Globus pallidus (tissue), 1 donor: ENCODE results near the gene FST.

Source experiments
- DNase-seq: peaks from one replicate; pipeline ENCODE4 v3.0.0-alpha.2; 2015; ENCODE audit warnings: low spot score

FST gene

GRCh38 chr5:53480416-53481158 lies at the start of gene FST:
Gene FST (plus strand): TSS chr5:53480629. CDS start chr5:53480792, 163 bp downstream.
- DNase-seq: no peak

DNA sequence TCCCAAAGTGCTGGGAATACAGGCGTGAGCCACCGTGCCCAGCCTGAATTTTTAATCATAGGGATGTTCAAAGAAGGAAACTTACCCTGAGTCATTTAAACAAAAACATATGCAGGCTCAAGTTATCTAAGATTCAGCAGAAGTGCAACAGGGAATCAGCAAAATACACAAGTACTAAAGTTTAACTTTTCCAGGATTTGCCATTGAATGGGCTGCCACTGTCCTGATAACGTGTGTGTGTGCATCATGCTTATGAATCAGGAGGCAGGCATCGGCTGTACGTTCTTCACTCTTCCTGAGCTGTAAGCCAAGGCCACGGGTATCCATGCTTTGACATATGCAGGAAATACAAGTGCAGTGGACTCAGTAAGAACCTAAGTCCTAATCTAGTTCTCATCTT lies 48.8 kb upstream of the FST start:
- DNase-seq: no peak

DNA sequence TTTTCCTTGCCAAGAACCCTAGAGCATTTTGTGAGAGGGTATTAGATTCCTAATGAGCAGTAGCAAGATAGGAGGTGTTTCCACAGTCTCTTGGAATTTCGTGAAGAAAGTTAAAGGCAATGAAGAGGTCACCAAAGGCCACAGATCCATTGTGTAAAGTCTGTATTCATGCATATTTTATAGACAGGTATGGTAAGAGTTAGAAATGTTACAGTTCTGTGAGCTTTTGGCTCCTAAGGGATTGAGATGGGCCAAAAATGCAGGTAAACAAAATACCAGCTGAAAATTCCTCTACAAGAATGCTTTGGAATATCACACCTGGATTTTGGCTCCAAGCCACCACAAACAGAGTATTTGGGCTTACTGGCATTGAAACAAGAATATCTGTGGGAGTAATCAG lies 47.4 kb upstream of the FST start:
- no peak for DNase-seq

DNA sequence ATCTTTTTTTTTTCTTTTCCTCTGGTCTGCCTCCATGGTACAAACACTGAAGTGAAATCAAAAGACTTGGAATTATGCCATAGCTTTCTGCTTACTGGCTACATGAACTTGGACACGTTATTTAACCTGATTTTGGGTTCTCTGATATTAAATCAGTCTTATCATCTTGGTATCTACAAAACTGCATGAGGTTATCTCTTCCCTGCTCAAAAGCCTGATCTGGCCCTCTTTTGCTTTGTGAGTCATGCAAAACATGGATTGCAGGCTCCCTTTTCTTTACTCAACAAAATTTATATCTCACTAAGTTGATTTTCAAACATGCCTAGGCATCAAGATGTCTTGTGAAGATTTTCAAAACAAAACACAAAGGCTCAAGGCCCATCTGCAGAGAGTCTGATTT lies 45.9 kb upstream of the FST start:
- no peak for DNase-seq

GRCh38 chr5:53436480-53437191 lies 43.8 kb upstream of the FST start:
- DNase-seq: no peak

DNA sequence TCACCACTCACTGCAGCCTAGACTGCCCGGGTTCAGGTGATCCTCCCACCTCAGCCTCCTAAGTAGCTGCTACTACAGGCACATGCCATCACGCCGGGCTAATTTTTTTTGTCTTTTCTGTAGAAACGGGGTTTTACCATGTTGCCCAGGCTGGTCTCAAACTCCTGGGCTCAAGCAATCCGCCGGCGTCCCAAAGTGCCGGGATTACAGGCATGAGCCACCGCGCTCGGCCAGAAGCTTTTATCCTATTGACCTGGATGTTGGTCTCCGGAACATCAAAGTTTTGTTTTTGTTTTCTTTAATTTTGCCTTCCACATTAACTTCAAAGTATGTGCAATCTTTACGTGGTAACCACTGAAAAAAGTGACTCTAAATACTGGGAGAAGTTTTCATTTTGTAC lies 42.4 kb upstream of the FST start:
- DNase-seq: no peak

GRCh38 chr5:53438486-53439472 lies 41.6 kb upstream of the FST start:
- DNase-seq: no peak

- DNase-seq: no peak
Observed at GRCh38 chr5:53442961-53443360, 37.5 kb upstream of the FST start.

DNA sequence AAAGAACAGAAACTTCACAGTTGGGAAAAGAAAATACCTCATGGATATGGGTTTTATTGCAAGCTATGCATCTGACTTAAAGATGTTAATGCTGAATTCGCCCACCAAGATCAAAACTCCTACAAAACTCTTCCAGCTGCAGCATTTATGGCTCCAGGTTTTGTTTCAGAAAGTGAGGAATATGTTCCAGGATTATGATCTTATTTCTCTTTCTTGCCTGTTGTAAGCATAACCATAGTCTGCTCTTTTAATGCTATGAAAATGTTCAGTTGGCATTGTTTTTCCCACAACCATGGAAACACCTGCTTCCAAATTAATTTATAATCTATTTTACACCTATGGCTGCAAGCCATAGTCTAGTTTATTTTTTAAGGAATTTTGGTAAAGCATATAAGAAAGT lies 34.9 kb upstream of the FST start:
- no peak for DNase-seq

DNA sequence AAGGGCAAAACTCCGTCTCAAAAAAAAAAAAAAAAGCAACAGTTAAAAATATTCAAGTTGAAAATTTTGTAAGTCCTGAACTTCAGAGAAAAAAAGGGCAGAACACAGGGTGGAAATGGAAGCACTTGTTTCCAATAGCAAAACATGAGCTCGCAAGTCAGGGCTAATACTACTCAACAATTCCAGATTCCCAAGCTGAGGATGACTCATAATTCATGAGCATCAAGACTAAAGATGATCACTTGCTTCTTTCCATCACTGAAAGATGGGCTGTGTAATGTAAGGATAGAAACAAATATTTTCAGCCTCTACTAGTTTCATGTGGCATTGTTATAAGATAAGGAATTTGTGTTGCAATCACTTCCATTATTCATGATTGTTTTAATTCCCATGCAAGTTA lies 33.5 kb upstream of the FST start:
- DNase-seq: no peak

DNA sequence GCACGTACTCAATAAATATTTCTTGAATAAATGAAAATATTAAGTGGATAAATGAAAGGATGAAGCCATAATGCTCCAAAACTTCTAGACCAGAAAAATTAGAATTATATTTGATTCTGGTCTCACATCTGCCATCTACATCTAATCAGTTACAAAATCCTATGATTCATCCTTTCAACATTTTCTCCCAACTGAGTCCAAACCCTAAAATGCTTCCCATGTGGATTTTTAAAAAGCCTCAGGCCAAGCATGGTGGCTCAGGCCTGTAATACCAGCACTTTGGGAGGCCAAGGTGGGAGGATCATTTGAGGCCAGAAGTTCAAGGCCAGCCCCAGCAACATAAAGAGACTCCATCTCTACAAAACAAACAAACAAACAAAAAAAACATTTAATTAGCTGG lies 31.6 kb upstream of the FST start:
- DNase-seq: no peak

DNA sequence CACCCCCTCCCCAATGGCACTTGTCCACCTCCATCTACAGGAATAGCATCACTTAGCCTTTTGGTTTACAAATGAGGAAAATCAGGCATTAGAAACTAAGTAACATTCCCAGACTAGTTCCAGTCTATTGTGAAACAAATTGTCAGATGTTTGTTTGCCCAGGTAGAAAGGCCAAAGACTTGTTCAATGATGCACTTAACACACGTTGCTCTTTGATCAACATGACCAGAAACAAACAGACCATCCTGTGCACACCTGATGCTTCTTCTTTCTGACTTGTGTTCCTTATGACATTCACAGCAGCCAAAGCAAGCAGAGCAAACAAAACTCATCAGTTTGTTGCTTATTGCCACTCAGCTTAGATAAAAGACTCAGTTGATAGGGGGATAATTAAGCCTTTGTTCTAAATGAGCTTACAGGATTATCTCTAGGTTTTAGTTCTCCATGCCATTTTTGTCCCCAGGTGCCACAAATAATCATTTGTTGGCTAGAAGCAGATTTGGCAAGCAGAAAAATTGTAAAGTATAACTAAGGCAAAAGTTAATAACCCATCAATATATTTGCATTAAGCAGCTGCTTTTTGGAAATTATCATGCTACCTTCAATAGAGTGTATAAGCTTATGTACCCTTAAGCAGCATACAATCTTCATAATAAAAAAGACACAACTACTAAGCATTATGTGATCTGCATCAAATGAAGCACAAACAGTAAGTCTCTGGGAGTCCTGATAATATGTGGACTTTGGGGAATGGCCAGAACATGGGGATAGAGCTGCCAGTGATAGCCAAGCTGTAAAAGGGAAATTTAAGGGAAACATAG lies 26.3 kb upstream of the FST start:
- DNase-seq: no peak

DNA sequence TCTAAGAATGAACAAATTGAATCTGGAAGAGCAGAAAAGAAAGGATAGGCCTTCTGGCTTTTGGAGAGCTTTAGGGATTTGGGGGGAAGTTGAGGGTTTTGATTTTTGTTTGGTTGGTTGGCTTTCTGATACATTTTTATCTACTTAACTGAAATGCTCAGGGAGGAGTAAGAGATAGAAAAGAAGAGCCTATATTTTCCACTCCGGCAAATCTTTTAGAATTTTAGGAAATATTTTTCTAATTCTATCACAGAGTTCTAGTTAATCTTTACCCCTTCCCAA lies 25.8 kb upstream of the FST start:
- DNase-seq: no peak

DNA sequence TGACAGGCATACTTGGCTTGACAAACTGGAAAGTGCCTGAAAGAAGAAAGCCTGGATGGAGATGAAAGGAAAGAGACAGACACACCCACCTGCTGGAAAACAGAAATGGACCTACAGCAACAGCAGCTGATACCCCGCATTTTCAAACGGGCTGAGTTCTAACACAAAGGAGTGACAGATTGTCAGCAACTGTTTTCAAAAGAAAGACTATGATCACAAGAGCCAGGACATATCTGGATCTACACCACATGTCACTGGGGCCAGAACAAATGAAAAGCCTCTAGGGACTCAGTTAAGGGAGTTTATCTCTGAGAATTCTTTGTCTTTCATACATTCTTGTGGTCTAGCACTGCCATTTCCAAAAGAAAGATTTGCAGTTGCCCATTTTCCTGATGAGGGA lies 24.1 kb upstream of the FST start:
- no peak for DNase-seq

GRCh38 chr5:53463909-53464621 lies 16.4 kb upstream of the FST start:
- no peak for DNase-seq

DNA sequence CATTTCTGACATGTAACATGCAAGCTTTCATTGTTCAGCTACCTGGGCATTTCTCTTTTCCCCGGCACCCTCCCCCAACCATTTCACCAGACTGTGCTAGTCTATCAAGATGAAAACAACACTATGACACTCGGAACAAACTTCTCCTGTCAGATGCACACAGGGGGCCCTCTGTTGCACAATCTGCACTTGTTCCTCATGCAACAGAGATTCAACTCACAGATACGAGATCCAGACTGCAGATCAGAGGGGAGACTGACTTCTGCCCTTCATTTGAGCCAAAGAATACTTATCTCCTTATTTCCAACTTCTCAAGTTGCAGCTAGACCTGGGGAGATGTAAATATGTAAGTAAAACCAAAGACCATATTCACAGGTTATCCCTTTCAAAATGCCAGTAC lies 15.7 kb upstream of the FST start:
- no peak for DNase-seq

DNA sequence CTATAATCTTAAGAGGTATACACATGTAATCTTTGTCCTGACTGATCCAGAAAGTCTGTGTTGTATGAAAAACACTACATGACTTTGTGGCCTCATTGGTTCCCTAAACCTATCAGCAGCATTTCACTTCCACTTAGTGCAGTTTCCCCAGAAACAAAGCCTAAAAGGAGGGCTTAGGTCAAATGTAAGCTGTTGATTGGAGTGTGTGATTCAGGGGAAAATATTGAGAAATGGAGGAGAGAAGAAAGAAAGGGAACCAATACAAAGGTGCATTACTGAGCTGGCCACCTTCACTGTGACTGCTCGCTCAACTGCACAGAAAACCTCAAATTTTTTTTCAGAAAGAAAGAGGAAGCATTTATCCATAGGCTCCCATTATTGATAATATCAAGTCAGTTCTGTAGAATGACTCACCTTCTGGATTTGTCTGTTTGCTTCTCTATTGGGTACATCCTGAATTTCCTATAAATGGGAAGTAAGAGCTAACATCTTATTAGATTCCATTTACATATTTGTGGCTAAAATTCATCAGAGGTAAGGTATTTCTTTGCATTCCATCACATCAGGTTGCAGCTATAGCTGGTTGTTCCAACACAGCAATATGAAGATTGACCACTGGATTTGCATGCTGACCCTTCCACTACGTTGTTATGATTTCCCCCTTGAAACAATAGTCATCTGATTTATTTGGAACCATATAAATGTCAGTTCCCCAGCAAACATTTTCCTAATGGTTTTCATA lies 10.3 kb upstream of the FST start:
- DNase-seq: no peak

DNA sequence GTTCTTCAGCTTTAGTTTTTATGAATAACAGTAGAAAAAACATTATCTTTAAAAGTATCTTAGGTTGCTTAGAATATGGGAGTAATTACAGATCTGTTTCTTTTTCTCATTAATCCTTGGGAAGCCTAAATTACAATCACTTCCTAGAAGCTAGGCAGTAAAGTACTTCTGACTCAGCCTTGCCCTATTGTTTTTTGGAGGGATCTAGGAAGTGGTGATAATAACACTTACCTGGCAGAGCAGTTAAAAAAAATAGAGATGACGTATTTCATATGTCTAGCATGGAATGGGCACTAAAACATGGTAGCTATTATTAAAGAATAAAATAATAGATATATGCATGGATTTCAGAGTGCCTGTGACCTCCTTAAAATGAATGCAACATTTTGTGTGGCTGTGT lies 8.2 kb upstream of the FST start:
- DNase-seq: no peak

GRCh38 chr5:53472720-53473510 lies 7.5 kb upstream of the FST start:
- no peak for DNase-seq

GRCh38 chr5:53473633-53474032 lies 6.8 kb upstream of the FST start:
- DNase-seq: no peak
